Muscle of back (tissue), 11 donors: ENCODE results near the gene FJX1. TPM values are rescaled to one million over a fixed set of nuclear protein-coding genes. Genes with fewer than 3 reads are reported as not detected.
"Not testable (repeated sequence)": the region's sequence is repeated elsewhere in the genome, so short reads cannot be mapped to it uniquely, and the experiment has no call there.

ENCODE experiments used
- DNase-seq, 3 donors: peaks; one replicate each; pipeline versions ENCODE4 v3.0.0 to v3.0.0-alpha.2; 2013
- polyA plus RNA-seq, 10 donors: library from polyadenylated mRNA; unstranded; fragments of 120-200 nt; gene quantifications; one replicate each; pipeline ENCODE4 v1.2.1, GENCODE V29; 2013; ENCODE audit not compliant: insufficient read length in 10 of 10

The FJX1 gene
- polyA plus RNA-seq, 10 donors = 5.0 to 16.8 (median 8.7) TPM

DNA sequence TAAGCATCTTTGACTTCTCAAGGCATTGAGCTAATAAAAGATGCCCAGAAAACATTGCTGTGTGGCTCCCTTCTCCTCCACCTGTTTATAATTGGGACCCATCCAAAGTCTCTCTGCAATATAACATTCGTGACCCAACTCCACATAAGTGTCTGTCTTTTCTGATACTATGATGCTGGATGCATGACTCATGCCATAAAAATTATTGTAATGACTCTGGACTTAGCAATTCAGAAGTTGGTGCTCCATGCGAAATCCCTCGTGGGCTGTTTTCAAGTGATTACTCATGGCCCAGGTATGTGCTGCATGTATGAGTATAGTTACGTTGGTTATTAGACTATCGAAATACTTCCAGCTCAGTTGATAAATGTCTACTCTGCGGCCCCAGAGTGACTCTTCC, 11.7 kb downstream of the FJX1 start:
- DNase-seq = peak in 1 of 3 donors; percentile 98

DNA sequence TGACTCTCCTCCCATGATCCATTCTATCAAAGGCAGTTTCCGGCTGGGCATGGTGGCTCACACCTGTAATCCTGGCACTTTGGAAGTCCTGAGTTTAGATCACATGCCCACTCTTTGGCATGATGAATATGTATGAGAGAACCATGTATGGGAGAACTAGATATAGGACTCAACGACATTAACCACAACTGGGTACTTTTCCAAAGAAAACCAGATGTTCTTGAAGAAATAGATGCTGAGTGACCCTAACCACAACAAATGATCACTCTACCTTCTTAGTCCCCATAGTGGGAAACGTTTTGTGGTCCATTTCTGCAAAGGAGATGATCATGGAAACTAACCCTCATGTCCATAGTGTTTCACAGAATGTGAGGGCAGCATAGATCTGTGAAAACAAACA, 13.6 kb downstream of the FJX1 start:
- no peak for DNase-seq

DNA sequence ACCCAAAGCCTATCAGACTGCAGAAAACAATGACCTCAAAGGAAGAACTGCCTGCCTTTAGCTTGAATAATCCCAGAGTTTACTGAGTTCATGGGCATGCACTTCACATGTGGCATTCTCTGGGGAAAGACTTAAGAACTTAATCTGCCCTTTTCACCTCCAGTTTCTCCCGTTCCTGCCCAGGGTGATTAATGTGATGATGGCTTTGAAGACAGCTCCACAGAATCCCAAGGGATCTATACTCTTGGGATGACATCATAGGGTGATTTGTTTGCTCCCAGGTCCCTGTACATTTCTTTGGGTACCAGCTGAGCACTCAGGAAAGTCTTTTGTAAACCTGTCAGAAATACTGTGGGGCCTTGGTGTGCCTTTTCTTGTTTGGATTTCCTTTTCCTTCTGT, 14.0 kb downstream of the FJX1 start:
- peak in 1 of 3 donors; percentile 29 for DNase-seq

DNA sequence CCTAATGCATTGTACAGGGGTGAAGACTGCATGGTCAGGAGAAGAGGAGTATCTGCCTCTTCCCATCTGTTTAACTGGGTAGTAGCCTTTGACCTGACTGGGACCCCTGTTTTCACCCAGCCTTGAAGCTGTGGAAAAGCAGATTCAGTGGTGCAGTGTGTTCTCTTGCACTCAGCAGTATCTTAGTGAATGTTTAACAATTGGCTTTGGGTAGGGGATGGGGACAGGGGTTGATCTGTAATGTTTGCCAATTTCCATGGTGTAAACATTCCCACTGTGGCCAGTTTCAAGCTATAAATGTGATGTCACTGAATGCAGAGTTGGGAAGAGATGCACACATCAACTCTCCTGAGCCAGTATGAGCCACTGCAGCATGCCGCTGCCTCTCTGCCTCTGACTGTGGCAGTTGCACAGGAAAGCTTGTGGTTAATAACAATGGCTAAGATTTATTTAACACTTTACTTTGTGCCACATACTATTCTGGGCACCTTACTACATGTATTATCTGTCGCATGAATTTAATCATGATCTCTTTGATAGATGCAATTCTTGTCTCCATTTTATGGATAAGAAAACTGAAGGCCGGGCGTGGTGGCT, 15.7 kb downstream of the FJX1 start:
- no peak for DNase-seq

DNA sequence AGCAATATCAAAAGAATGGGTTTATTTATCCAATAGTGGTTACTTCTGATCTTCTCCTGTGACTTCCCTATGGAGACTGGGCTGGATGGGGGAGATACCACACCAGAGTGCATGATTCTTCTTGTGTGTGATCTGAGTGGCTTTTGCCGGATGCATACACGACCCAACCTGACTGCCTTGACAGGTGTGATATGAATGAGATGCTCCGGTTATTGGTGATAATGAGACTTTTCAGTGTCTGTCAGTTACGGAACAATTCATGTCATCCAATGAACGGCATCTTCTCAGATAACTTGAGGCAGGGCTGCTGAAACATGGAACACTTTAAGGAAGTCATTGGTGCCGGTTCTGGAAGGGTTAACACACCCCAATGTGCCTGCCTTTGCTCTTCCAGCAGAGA, 17.7 kb downstream of the FJX1 start:
- no peak for DNase-seq

DNA sequence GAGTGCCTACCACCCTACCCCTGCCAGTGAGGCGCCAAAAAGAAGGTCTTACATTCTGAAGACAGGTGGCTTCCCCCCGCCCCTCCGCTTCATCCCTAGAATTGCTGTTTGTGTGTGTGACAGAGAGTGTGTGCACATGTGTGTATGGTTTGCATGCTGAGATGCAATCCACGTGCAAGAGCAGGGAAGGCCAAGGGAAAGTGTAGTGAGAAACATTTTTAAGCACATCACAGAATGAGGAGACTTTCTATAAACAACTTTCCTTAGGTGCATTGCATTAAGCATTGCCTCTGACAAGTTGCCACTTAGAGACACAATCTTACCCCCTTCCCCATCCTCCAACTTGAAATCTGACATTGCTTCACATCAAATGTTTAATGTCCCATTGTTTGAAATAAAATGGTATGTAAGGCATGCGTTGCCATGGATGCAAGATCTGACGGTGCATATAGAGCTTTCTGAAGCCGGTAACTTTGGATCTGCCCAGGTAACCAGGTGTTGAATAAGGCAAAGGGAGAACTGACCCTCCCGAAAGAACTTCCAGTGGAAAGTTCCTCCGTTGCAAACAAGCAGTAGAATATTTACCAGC, 21.4 kb downstream of the FJX1 start:
- DNase-seq = no peak

DNA sequence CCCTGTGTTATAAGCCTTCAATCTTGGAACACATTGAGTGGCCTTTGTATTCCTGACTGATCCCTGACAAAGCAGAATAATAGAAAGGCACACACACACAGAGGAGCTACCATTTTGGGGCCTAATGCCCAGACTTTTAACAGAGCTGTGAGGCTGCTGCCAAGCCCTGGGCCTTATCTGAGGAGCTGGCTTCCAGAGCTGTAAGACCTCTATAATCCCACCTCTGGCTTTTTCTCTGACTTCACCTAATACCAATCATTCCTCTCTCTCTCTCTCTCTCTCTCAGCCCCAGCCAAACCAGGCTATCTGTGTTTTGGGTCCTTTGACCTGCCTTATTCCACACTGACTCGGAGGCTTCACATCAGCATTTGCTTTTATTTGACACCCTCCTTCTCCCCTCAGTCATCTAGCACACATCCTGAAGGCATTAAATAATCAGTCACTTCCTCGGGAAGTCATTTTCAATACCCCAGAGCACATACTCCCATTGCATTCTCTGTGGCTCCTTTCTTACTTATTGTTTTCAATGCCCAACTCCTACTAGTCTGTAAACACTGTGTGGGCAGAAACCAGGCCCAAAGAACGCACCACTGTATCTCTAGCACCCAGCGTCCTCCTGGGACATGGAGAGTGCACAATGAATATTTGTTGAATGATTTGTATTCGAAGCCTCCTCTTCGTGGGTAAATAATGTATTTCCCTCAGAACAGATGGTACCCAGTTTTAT, 23.1 kb downstream of the FJX1 start:
- no peak for DNase-seq

DNA sequence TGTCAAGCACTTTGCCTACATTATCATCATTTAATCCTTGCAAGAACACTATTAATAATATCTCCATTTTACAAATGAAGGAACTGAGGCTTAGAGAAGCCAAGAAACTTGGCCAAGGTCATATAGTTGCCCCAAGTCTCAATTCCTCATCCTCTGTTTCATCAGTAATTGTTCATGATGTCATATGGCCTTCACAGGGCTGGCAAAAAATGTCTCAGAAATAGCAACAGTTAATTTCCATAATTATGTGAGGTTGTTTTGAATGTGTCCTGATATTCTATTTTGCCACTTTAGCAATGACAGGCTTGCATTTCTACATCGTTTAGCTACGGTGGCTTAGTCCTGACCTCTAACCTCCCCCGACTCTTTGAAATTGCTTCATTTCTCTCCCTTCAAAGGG, 23.7 kb downstream of the FJX1 start:
- no peak for DNase-seq

DNA sequence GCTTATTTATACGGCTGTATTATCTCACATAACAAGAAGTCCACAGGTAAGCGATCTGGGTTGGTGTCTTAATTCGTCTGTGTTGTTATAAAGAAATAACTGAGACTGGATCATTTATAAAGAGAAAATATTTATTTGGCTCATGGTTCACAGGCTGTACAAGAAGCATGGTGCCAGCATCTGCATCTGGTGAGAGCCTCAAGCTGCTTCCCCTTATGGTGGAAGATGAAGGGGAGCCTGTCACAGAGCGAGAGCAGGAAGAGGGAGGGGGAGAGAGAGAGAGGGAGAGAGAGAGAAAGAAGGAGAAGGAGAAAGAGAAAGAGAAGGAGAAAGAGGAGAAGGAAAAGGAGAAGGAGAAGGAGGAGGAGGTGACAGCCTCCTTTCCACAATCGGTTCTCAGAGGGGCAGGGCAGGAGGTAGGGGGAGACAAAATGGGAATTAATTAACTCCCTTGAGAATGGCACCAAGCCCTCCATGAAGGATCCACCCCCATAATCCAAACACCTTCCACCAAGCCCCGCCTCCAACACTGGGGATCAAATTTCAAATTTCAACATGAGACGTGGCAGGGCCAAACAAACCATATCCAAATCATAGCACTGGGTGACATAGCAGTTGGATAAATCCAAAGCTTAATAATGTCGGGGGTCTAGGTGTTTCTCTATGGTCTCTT, 29.3 kb downstream of the FJX1 start:
- DNase-seq = no peak

DNA sequence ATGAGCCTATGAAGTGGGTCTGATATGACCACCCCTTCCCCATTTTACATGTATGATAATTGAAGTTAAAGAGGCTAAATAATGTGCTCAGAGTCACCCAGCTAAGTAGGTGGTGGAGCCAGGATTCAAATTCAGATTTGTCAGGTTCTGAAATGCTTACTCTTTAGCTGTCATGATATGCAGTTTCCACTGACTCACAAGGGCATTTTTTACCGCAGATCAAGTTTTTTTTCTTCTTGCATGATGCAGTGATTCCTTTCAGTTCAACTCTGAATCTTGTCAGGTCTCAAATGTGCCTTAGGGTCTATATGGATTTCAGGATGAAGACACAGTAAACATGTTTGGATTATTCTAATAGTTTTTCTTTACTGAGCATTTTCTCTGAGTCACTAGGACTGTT, 31.7 kb downstream of the FJX1 start:
- DNase-seq = no peak

DNA sequence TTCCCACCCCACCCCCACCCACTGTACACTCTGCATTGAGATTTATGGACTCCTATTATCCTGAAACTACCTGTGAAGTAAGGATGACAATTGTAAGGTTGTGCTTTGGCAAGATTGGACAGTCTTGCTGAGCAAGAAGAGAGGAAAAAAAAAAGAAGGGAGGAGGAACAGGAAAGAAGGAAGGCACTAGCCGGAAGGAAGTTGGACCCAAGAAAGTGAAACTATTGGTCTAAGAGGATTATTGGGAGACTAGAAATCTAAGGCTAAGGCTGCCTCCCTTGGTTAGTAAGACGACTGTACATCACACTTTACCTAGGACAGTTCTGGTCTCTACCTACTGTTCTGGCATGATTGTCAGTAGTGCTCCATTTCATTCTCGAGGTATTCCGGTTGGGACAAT, 32.2 kb downstream of the FJX1 start:
- DNase-seq = no peak

DNA sequence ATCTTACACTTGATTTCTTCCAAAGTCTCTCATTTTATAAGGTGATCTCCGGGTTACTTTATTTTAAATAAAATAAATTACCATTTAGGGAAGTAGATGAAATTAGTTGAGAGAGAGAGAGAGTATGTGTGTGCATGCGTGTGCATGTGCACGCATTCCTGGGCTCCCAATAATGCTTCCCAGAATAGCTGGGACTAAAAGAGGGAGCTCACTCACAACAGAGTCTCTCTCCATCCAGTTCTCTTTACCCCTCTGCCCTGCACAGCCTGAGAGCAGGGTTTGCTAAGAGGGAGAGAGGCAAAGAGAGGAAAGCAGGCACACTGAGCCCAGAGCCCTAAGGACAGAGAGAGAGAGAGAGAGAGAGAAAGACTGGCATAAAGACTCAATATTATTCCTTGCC, 33.0 kb downstream of the FJX1 start:
- DNase-seq = no peak

DNA sequence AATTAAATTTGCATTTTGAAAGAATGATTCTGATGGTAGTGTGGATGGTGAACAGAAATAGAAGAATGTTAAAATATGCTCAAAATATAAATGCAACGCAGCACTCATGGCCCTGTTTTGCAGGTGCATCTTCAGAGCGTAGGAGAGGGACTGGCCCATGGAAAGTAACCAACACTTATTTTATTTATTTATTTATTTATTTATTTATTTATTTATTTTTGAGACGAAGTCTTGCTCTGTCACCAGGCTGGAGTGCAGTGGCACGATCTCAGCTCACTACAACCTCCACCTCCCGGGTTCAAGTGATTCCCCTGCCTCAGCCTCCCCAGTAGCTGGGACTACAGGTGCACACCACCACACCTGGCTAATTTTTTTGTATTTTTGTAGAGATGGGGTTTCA, 34.5 kb downstream of the FJX1 start:
- DNase-seq = not testable (repeated sequence)

DNA sequence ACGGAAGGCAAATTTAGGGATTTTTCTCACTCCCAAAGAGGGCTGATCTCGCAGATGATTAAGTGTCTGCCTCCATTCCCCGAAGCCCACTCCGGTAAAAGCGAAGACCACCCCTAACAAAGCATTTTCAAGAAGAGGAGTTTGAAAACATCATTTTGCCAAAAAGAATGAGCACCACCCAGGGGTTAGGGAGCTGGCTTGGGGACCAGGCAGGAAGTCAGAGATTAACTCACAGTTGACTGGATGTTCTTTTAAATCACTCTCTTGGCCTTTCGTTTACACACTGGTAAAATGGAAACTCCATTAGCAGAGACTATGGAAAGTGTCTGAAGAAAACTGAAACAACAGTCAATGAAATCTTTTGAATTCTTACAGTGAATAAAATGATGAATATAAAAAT, 36.5 kb downstream of the FJX1 start:
- DNase-seq = no peak

DNA sequence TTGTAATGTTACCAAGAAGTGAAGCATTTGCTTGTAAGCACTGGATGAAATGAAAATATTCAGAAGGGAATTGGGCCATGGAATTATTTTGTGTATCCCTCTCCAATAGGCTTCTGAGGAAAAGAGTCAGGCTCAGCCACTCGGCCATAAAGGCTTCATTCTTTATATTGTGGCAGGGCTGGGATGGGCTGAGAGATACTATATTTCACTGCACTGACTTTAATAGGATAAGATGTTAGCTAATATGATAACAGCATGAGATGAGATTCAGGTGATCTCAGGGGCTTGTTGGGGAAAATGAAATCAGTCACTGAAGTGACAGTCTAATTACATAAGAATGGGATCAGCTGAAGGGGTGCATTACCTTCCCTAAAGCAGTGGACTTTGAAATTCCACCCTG, 37.0 kb downstream of the FJX1 start:
- DNase-seq = no peak

DNA sequence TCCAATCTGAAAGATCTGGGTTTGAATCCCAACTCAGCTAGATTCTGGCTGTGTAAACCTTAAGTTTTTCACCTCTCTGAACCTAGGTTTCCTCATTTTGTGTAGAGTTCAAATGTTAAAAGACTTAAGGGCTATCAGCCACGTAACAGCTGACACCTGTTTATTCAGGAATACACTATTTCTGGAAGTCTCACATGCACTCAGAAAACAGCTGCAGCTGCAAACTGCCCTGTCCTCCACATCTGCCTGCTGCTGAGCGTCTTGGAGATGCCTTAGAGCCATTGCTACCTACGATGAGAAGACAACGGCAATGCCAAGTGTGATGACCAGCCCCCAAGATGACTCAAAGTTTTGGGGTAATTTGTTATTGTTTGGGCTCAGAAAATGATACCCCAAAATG, 37.6 kb downstream of the FJX1 start:
- no peak for DNase-seq

DNA sequence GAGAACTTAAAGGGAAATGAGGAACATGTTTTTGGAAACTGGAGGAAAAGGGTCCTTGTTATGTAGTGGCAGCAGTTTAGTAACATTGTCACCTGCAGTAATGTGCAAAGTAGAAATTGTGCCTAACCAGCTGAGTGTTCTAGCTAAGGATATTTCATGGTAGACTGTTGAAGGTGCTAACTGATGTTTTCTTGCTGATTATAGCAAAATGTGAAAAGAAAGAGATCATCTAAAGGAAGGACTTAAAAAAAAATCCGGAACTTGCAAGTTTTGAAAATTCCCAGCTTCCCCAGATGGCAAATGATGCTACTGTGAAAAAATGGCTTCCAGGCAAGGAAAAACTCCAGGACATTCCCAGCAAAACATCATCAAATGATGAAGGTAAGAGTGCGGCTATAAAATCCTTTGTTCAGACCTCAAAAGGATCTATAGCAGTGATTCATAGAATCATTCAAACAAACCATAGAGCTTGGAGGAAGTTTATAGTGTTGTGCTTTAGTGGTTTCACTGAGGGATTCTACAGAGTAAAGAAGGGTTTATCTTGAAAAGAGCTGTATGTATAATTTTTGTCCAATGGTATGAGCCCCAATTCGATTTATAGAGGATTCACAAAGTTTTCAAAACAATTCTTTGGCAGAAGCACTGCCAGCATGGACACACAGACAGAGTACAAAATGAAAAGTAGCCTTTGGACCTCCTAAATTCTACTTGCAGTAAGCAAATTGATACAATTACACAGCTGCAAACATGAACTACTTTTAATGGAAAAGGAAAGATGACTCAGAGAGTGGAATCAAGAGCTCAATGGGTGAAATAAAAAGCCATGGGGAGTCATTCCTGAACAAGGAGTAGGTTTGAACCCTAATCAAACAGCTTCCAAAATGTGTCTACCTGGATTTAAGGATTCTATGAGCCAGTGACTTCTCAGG, 40.0 kb downstream of the FJX1 start:
- DNase-seq = no peak

DNA sequence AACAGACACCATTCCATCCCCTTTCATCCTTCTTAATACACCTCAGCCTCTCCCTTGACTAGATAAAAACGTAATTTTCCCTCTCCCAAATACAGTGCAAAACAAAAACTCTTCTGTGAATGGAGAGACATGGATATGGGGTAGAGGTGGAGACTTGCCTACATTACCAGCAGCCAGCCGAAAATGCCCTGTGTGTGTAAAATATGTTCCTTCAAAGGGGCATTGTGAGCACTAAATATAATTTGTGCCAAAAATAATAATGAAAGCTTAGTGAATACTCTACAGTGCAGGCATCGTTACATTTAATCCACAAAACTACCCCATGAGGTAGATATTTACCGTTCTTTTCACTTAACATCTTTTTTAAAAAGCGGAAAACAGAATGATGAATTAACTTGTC, 43.3 kb downstream of the FJX1 start:
- DNase-seq = peak in 1 of 3 donors; percentile 10

DNA sequence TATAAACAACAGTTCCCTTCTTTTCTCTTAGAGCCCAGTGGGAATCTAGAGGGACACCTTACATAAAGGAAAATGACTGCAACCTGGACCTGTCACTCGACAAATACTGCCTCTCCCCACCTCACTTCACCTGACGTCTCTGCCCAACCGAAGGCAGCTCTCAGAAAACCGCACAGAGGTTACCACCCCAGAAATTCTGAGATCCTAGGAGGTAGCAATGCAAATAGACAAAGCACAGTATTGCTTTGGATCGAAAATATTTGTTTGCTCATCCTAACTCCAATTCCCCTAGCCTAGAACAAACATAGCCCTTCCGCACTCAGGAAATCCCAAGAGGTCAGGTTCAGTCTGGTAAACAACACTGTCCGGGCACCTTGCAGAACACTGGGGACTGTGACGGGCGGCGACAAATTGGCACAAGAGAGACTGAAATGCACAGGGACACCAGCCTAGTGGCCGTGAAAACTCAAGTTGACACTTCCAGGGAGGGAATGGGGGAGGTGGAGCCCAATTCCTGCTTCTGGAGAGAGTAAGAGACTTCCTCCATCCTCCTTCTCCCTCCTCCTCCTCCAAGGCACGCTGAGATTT, 43.9 kb downstream of the FJX1 start:
- no peak for DNase-seq

DNA sequence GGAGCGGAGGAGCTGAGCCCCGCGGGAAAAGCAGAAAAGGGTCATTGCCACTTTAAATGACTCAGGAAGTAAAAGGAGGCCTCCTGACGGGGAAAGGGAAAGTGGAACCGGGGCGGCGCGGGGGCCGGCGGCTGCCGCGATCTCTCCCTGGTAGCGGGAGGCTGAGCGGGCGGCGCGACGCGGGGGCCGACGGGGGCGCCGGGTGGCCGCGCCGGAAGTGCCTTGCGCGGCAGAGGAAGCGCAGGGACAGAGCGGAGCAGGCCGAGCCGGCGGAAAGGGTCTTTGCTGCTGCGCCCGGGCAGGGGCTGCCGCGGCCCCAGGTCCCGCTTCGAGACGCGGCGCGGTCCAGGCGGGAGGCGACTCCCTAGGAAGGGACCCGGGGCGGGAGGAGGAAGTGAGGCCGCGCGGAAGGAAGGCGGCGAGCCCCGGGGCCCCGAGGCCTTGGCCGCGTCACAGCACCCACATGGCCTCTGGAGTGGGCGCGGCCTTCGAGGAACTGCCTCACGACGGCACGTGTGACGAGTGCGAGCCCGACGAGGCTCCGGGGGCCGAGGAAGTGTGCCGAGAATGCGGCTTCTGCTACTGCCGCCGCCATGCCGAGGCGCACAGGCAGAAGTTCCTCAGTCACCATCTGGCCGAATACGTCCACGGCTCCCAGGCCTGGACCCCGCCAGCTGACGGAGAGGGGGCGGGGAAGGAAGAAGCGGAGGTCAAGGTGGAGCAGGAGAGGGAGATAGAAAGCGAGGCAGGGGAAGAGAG, 44.6 kb downstream of the FJX1 start, which contains the start of gene TRIM44:
TSS of gene TRIM44 (plus strand) at position 127 of the 759 bp plus-strand sequence. CDS start at position 464, 337 bp downstream.
- DNase-seq = peak; percentile 85 to 94 (median 87)

DNA sequence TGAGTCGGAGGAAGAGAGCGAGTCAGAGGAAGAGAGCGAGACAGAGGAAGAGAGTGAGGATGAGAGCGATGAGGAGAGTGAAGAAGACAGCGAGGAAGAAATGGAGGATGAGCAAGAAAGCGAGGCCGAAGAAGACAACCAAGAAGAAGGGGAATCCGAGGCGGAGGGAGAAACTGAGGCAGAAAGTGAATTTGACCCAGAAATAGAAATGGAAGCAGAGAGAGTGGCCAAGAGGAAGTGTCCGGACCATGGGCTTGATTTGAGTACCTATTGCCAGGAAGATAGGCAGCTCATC, 45.1 kb downstream of the FJX1 start:
- no peak for DNase-seq
